Neural cell (in vitro differentiated cells): ENCODE data around the gene ACTMAP.

Source experiments
- MXI1 ChIP-seq: fragments of 450-650 bp; conservative IDR thresholded peaks from 2 replicates; pipeline ENCODE4 v1.6.1; 2014; ENCODE audit warnings: antibody characterized with exemption, mild to moderate bottlenecking; ENCODE audit not compliant: poor library complexity, severe bottlenecking
- SMC3 ChIP-seq: fragments of 450-650 bp; conservative IDR thresholded peaks from 2 replicates; pipeline ENCODE4 v1.6.1; 2014; ENCODE audit warnings: antibody characterized with exemption, mild to moderate bottlenecking, moderate library complexity; ENCODE audit not compliant: poor library complexity
- TF ChIP-seq, protein P1 (sequence below): fragments of 450-650 bp; IDR thresholded peaks from 2 replicates; pipeline ENCODE4 v1.5.1; 2014; ENCODE audit warnings: antibody characterized with exemption, mild to moderate bottlenecking, moderate library complexity; ENCODE audit not compliant: poor library complexity, severe bottlenecking

DNA sequence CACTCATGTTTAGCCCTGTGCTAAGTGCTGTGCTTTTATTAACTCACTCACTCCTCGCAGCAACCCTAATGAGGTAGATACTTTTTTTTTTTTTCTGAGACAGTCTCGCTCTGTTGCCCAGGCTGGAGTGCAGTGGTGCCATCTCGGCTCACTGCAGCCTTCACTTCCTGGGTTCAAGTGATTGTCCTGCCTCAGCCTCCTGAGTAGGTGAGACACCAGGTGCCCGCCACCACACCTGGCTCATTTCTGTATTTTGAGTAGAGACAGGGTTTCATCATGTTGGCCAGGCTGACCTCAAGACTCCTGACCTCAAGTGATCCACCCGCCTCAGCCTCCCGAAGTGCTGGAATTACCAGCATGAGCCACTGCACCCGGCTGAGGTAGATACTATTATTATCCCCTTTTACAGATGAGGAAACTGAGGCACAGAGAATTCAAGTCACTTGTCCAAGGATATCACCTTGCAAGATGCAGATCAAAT lies 30.8 kb downstream of the ACTMAP start:
- TF ChIP-seq, protein P1, sequence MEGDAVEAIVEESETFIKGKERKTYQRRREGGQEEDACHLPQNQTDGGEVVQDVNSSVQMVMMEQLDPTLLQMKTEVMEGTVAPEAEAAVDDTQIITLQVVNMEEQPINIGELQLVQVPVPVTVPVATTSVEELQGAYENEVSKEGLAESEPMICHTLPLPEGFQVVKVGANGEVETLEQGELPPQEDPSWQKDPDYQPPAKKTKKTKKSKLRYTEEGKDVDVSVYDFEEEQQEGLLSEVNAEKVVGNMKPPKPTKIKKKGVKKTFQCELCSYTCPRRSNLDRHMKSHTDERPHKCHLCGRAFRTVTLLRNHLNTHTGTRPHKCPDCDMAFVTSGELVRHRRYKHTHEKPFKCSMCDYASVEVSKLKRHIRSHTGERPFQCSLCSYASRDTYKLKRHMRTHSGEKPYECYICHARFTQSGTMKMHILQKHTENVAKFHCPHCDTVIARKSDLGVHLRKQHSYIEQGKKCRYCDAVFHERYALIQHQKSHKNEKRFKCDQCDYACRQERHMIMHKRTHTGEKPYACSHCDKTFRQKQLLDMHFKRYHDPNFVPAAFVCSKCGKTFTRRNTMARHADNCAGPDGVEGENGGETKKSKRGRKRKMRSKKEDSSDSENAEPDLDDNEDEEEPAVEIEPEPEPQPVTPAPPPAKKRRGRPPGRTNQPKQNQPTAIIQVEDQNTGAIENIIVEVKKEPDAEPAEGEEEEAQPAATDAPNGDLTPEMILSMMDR, result no peak
- TF ChIP-seq MXI1 (no peak), SMC3 (no peak)
